Measurements from ENCODE around the gene REXO4. TPM values are rescaled to one million over a fixed set of nuclear protein-coding genes. Genes with fewer than 3 reads are reported as not detected.
"Not testable (repeated sequence)": the region's sequence is repeated elsewhere in the genome, so short reads cannot be mapped to it uniquely, and the experiment has no call there.

REXO4 gene
- total and polyA plus RNA-seq, 2 of the 4 experiments (the other 2 are of a cell fraction) = 16.1 to 21.8 TPM

GRCh38 chr9:133391449-133391848 lies 26.4 kb downstream of the REXO4 start:
- H3K18ac ChIP-seq (ENCODE audit: low read depth, low read length); H3K36me3 ChIP-seq (ENCODE audit: control insufficient read depth, insufficient read depth, low read length); BruUV-seq (replicated peaks); H3K4me3 ChIP-seq (ENCODE audit: insufficient read depth, low read depth, low read length); H4K20me1 ChIP-seq (ENCODE audit: insufficient read depth, low read length); H3K14ac ChIP-seq (replicated peaks; ENCODE audit: low read depth, low read length); H2AK5ac ChIP-seq (ENCODE audit: low read depth, low read length); H2AK9ac ChIP-seq (replicated peaks; ENCODE audit: low read depth, low read length, poor library complexity); H4K91ac ChIP-seq (ENCODE audit: insufficient read depth, low read depth, low read length); H3K4ac ChIP-seq (ENCODE audit: low read depth, low read length); ATAC-seq (ENCODE audit: low read depth); H2BK5ac ChIP-seq (ENCODE audit: low read depth, low read length, poor library complexity, severe bottlenecking); H2BK120ac ChIP-seq (ENCODE audit: low read depth, low read length); in situ Hi-C loops (cut with MboI; ENCODE audit: low sequenced_read_pairs); H3K4me2 ChIP-seq (ENCODE audit: low read depth, low read length); H3K9ac ChIP-seq (ENCODE audit: low read depth, low read length); H2BK20ac ChIP-seq (ENCODE audit: low read depth, low read length); H3K79me1 ChIP-seq (ENCODE audit: low read depth in 1 of 2, low read length in 2 of 2); H2BK15ac ChIP-seq (ENCODE audit: low read depth, low read length); H3K27ac ChIP-seq (ENCODE audit: insufficient read depth, low read length); H3K4me1 ChIP-seq (ENCODE audit: control insufficient read depth, insufficient read depth, low read length); H4K8ac ChIP-seq (ENCODE audit: low read depth in 2 of 2, low read length in 2 of 2); dilution Hi-C loops (cut with HindIII; ENCODE audit: low sequenced_read_pairs, unreplicated experiment); CTCF ChIA-PET; intact Hi-C loops (cut with micrococcal nuclease); POLR2A ChIA-PET (ENCODE audit: unreplicated experiment); H2AFZ ChIP-seq (replicated peaks; ENCODE audit: low read length, poor library complexity); DNase-seq; H4K5ac ChIP-seq (ENCODE audit: low read depth, low read length); H3K9me3 ChIP-seq (ENCODE audit: control insufficient read depth, insufficient read depth, low read length); H3K56ac ChIP-seq (ENCODE audit: extremely low read depth, insufficient read depth, low read length); H3K23ac ChIP-seq (ENCODE audit: low read depth, low read length); H3K9me1 ChIP-seq (ENCODE audit: insufficient read depth, low read length): not testable (repeated sequence)
- peaks cover 27% of the 10 kb centered on the region for H3K27me3 ChIP-seq (ENCODE audit: control insufficient read depth, insufficient read depth, low read length)
- WGBS, 2 experiments (ENCODE audit: extremely low coverage in 2 of 2, insufficient read length in 1 of 2) = no CpG with 5 or more reads among the region's 4 CpGs
